ENCODE data around the gene ACVR2A. TPM values are rescaled to one million over a fixed set of nuclear protein-coding genes. Genes with fewer than 3 reads are reported as not detected.

ACVR2A gene
- polyA plus RNA-seq, 3 donors, result 2.6 to 10.5 (median 3.7) TPM

- no peaks in the 10 kb centered on the region for H3K36me3 Mint-ChIP-seq
- WGBS (ENCODE audit: insufficient coverage), result under 1% methylated on average over 106 of the region's 113 CpGs
- H3K36me3 ChIP-seq (replicated peaks in 1 of 2; ENCODE audit: control insufficient read depth in 1 of 2, insufficient read depth in 2 of 2, low read length in 2 of 2), result no peaks in the 10 kb centered on the region
- H3K4me1 Mint-ChIP-seq, result peaks cover 38% of the 10 kb centered on the region
- H3K9me3 Mint-ChIP-seq, result peaks cover 0 to 10% (median 5%) of the 10 kb centered on the region in 7 donors
- TF ChIP-seq, protein P1, sequence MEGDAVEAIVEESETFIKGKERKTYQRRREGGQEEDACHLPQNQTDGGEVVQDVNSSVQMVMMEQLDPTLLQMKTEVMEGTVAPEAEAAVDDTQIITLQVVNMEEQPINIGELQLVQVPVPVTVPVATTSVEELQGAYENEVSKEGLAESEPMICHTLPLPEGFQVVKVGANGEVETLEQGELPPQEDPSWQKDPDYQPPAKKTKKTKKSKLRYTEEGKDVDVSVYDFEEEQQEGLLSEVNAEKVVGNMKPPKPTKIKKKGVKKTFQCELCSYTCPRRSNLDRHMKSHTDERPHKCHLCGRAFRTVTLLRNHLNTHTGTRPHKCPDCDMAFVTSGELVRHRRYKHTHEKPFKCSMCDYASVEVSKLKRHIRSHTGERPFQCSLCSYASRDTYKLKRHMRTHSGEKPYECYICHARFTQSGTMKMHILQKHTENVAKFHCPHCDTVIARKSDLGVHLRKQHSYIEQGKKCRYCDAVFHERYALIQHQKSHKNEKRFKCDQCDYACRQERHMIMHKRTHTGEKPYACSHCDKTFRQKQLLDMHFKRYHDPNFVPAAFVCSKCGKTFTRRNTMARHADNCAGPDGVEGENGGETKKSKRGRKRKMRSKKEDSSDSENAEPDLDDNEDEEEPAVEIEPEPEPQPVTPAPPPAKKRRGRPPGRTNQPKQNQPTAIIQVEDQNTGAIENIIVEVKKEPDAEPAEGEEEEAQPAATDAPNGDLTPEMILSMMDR (IDR thresholded peaks at IDR 0.05), result no peak
- H3K4me2 ChIP-seq (replicated peaks; ENCODE audit: extremely low read depth, low read length, poor library complexity, severe bottlenecking), result peak overlapping the region; percentile 87
- H3K27me3 ChIP-seq (ENCODE audit: control insufficient read depth in 2 of 2, insufficient read depth in 2 of 2, low read length in 2 of 2), result peaks cover 58 to 64% of the 10 kb centered on the region in 2 donors
- H3K4me3 ChIP-seq (replicated peaks in 1 of 3; ENCODE audit: low read depth in 2 of 3, low read length in 3 of 3), result peak overlapping the region; percentile 59 to 83 (median 74)
- H3K79me2 ChIP-seq (ENCODE audit: insufficient read depth, low read length), result peaks cover 12% of the 10 kb centered on the region
- peak overlapping the region; percentile 75 for H3K9ac ChIP-seq (ENCODE audit: insufficient read depth, low read length, poor library complexity, severe bottlenecking)
- H2AFZ ChIP-seq (ENCODE audit: insufficient read depth, low read depth, low read length, poor library complexity, severe bottlenecking), result peak overlapping the region; percentile 87
- peak overlapping the region; percentile 91 to 98 for H3K4me3 Mint-ChIP-seq
- peaks cover 0 to 8% of the 10 kb centered on the region in 2 donors for H3K9me3 ChIP-seq (replicated peaks in 1 of 2; ENCODE audit: control insufficient read depth in 1 of 2, insufficient read depth in 1 of 2, low read length in 2 of 2)
- peak; percentile 83 to 87 (median 86) for DNase-seq
- peaks cover 57 to 79% (median 58%) of the 10 kb centered on the region in 3 donors for H3K27me3 Mint-ChIP-seq (ENCODE audit: low read depth in 3 of 3)
- peaks cover 38% of the 10 kb centered on the region for H4K20me1 ChIP-seq (ENCODE audit: insufficient read depth, low read length)
- H3K4me1 ChIP-seq (ENCODE audit: control insufficient read depth in 1 of 2, insufficient read depth in 2 of 2, low read length in 2 of 2), result peaks cover 26 to 33% of the 10 kb centered on the region in 2 donors
- peak overlapping the region; percentile 89 to 95 (median 92) for H3K27ac Mint-ChIP-seq
- peak overlapping the region; percentile 77 to 83 for H3K27ac ChIP-seq (ENCODE audit: low read depth in 1 of 2, low read length in 2 of 2)
- intact Hi-C loops (cut with micrococcal nuclease), result loop anchor here (5.0 to 10.0 kb wide), 2 partner anchors 212 to 279 kb away; no protein-coding TSS in a partner anchor
Observed at GRCh38 chr2:147843864-147844696, 749 bp upstream of the ACVR2A start.

- no peak overlapping the region for H2AFZ ChIP-seq (ENCODE audit: insufficient read depth, low read depth, low read length, poor library complexity, severe bottlenecking)
- H3K27me3 ChIP-seq (ENCODE audit: control insufficient read depth in 2 of 2, insufficient read depth in 2 of 2, low read length in 2 of 2), result peaks cover 62 to 66% of the 10 kb centered on the region in 2 donors
- H3K4me2 ChIP-seq (replicated peaks; ENCODE audit: extremely low read depth, low read length, poor library complexity, severe bottlenecking), result peak overlapping the region; percentile 87
- peaks cover 52% of the 10 kb centered on the region for H4K20me1 ChIP-seq (ENCODE audit: insufficient read depth, low read length)
- Mint-ChIP-seq H3K36me3 (no peaks in the 10 kb centered on the region), H3K27me3 (ENCODE audit: low read depth in 3 of 3) (peaks cover 57 to 73% (median 59%) of the 10 kb centered on the region in 3 donors), H3K27ac (peak overlapping the region in 4 of 7 donors; percentile 50 to 89 (median 70)), H3K4me3 (peak overlapping the region; percentile 91 to 98), H3K9me3 (peaks cover 0 to 10% (median 5%) of the 10 kb centered on the region in 7 donors), H3K4me1 (peaks cover 44% of the 10 kb centered on the region)
- peak in 2 of 3 donors; percentile 18 to 27 for DNase-seq
- H3K4me3 ChIP-seq (replicated peaks in 1 of 3; ENCODE audit: low read depth in 2 of 3, low read length in 3 of 3), result peak overlapping the region; percentile 52 to 83 (median 68)
- TF ChIP-seq, protein P1 (IDR thresholded peaks at IDR 0.05), result no peak
- peak overlapping the region; percentile 30 for H3K9ac ChIP-seq (ENCODE audit: insufficient read depth, low read length, poor library complexity, severe bottlenecking)
- peaks cover 12% of the 10 kb centered on the region for H3K79me2 ChIP-seq (ENCODE audit: insufficient read depth, low read length)
- intact Hi-C loops (cut with micrococcal nuclease), result loop anchor here in 1 of 2 donors (10.0 kb wide), 1 partner anchor 281 kb away; no protein-coding TSS in a partner anchor
- H3K4me1 ChIP-seq (ENCODE audit: control insufficient read depth in 1 of 2, insufficient read depth in 2 of 2, low read length in 2 of 2), result peaks cover 26 to 33% of the 10 kb centered on the region in 2 donors
- peaks cover 0 to 8% of the 10 kb centered on the region in 2 donors for H3K9me3 ChIP-seq (replicated peaks in 1 of 2; ENCODE audit: control insufficient read depth in 1 of 2, insufficient read depth in 1 of 2, low read length in 2 of 2)
- no peaks in the 10 kb centered on the region for H3K36me3 ChIP-seq (replicated peaks in 1 of 2; ENCODE audit: control insufficient read depth in 1 of 2, insufficient read depth in 2 of 2, low read length in 2 of 2)
- no CpG with 5 or more reads among the region's 14 CpGs for WGBS (ENCODE audit: insufficient coverage)
- H3K27ac ChIP-seq (ENCODE audit: low read depth in 1 of 2, low read length in 2 of 2), result no peak overlapping the region
Observed at GRCh38 chr2:147845411-147845971, 662 bp downstream of the ACVR2A start.
